KMS-11 (cell line): ENCODE data around the gene ABHD17A.

Experiments
- H2AFZ ChIP-seq: fragments of 200-600 bp; sonication (generic); 2 replicates; pipeline ENCODE4 v1.6.1; 2016; ENCODE audit warnings: antibody characterized with exemption, mixed run types, low read depth
- H3K27ac ChIP-seq: fragments of 200-600 bp; sonication (generic); 2 replicates; pipeline ENCODE4 v1.6.1; 2016; ENCODE audit warnings: mild to moderate bottlenecking, mixed run types
- H3K27me3 ChIP-seq: fragments of 200-600 bp; sonication (generic); 2 replicates; pipeline ENCODE4 v1.6.1; 2017; ENCODE audit warnings: mild to moderate bottlenecking, low read depth, mixed run types, moderate library complexity; ENCODE audit not compliant: insufficient read depth
- H3K36me3 ChIP-seq: fragments of 200-600 bp; sonication (generic); 2 replicates; pipeline ENCODE4 v1.6.1; 2017; ENCODE audit warnings: mild to moderate bottlenecking, mixed run types; ENCODE audit not compliant: insufficient read depth
- H3K4me1 ChIP-seq: fragments of 200-600 bp; sonication (generic); 2 replicates; pipeline ENCODE4 v1.6.1; 2016; ENCODE audit warnings: mild to moderate bottlenecking, low read depth, mixed run types; ENCODE audit not compliant: poor library complexity, severe bottlenecking
- H3K4me2 ChIP-seq: fragments of 200-600 bp; sonication (generic); 2 replicates; pipeline ENCODE4 v1.7.0; 2016; ENCODE audit warnings: mild to moderate bottlenecking, mixed run types
- H3K4me3 ChIP-seq: fragments of 200-600 bp; sonication (generic); IDR thresholded peaks from 2 replicates; pipeline ENCODE4 v1.6.1; 2017; ENCODE audit warnings: low read depth, low read length, mixed read lengths; ENCODE audit not compliant: insufficient read depth
- H3K79me2 ChIP-seq: fragments of 200-600 bp; sonication (generic); 2 replicates; pipeline ENCODE4 v1.6.1; 2016; ENCODE audit warnings: low read depth, mixed run types; ENCODE audit not compliant: insufficient read depth
- H3K9ac ChIP-seq: fragments of 200-600 bp; sonication (generic); 2 replicates; pipeline ENCODE4 v1.6.1; 2016; ENCODE audit warnings: mild to moderate bottlenecking, mixed run types
- H4K20me1 ChIP-seq: fragments of 200-600 bp; sonication (generic); 2 replicates; pipeline ENCODE4 v1.6.1; 2016; ENCODE audit warnings: mild to moderate bottlenecking, mixed run types; ENCODE audit not compliant: insufficient read depth
- TF ChIP-seq, protein P1 (sequence below): fragments of 200-600 bp; sonication (generic); conservative IDR thresholded peaks from 2 replicates; pipeline ENCODE4 v1.6.1; 2017; ENCODE audit warnings: low read depth, mild to moderate bottlenecking, antibody characterized with exemption, low read length, moderate library complexity, mixed read lengths

ABHD17A gene

DNA sequence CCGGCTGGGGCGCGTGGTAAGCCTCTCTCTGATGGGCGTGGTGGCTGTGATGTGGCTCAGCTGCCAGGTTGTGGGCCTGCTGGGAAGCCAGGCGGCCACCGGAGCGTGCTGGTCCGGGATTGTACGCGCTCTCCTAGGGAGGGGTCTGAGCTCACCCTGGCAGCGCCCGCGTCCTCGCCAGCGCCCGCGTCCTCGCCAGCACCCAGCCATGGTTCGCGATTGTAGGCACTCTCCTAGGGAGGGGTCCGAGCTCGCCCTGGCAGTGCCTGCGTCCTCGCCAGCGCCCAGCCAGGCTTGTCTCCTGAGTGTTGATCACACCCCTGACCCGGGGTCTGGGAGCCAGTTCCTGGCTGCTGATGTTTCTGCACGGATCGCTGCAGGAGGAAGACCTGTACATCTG is 33.7 kb upstream of the ABHD17A start:
- Histone ChIP-seq H3K36me3 (no peaks in the 10 kb centered on the region), H3K4me1 (no peaks in the 10 kb centered on the region), H2AFZ (no peak overlapping the region), H3K79me2 (no peaks in the 10 kb centered on the region), H4K20me1 (no peaks in the 10 kb centered on the region), H3K27ac (no peak overlapping the region), H3K4me2 (no peak overlapping the region), H3K9ac (no peak overlapping the region), H3K27me3 (no peaks in the 10 kb centered on the region), H3K4me3 (no peak overlapping the region)
- TF ChIP-seq, protein P1, sequence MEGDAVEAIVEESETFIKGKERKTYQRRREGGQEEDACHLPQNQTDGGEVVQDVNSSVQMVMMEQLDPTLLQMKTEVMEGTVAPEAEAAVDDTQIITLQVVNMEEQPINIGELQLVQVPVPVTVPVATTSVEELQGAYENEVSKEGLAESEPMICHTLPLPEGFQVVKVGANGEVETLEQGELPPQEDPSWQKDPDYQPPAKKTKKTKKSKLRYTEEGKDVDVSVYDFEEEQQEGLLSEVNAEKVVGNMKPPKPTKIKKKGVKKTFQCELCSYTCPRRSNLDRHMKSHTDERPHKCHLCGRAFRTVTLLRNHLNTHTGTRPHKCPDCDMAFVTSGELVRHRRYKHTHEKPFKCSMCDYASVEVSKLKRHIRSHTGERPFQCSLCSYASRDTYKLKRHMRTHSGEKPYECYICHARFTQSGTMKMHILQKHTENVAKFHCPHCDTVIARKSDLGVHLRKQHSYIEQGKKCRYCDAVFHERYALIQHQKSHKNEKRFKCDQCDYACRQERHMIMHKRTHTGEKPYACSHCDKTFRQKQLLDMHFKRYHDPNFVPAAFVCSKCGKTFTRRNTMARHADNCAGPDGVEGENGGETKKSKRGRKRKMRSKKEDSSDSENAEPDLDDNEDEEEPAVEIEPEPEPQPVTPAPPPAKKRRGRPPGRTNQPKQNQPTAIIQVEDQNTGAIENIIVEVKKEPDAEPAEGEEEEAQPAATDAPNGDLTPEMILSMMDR: no peak

- Histone ChIP-seq H3K36me3 (no peaks in the 10 kb centered on the region), H3K79me2 (no peaks in the 10 kb centered on the region), H3K9ac (no peak overlapping the region), H3K4me3 (no peak overlapping the region), H3K27me3 (no peaks in the 10 kb centered on the region), H3K4me2 (no peak overlapping the region), H3K27ac (no peak overlapping the region), H3K4me1 (no peaks in the 10 kb centered on the region), H2AFZ (no peak overlapping the region), H4K20me1 (no peaks in the 10 kb centered on the region)
- TF ChIP-seq, protein P1: no peak
These were observed 32.6 kb upstream of the ABHD17A start for GRCh38 chr19:1917926-1918325.

GRCh38 chr19:1917146-1917545 is 31.9 kb upstream of the ABHD17A start:
- H3K27ac ChIP-seq: no peak overlapping the region
- no peaks in the 10 kb centered on the region for H3K79me2 ChIP-seq
- H3K4me3 ChIP-seq: no peak overlapping the region
- H3K27me3 ChIP-seq: no peaks in the 10 kb centered on the region
- no peak overlapping the region for H3K4me2 ChIP-seq
- H2AFZ ChIP-seq: no peak overlapping the region
- no peaks in the 10 kb centered on the region for H3K36me3 ChIP-seq
- H3K4me1 ChIP-seq: no peaks in the 10 kb centered on the region
- H3K9ac ChIP-seq: no peak overlapping the region
- TF ChIP-seq, protein P1: no peak
- no peaks in the 10 kb centered on the region for H4K20me1 ChIP-seq

DNA sequence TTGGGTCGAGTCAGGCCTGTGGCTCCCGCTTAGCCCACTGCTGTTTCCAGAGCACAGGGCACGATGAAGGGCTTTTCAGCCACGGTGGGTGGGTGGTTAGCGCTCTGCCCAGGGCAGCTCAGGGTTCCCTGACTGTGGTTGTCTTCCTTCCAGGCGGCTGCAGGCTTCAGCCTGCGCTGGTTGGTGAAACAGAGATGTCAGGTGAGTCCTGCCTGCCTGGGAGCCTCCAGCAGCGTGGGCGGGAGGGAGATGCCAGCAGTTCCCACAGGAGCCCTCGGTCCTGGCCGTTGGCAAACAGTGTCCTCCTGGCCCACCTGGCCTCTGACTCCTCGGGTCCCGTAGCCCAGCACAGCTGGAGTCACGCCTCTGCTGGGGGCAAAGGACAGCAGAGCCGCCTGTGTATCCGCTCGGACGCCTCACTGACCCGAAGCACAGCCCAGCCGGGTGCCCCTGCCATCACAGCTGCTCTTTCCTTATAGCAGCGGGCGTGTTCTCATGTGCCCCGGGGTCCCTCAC is 29.6 kb upstream of the ABHD17A start:
- Histone ChIP-seq H3K9ac (no peak overlapping the region), H3K27me3 (no peaks in the 10 kb centered on the region), H3K79me2 (peaks cover 8% of the 10 kb centered on the region; the same call in 1 of the 2 replicates), H3K4me2 (no peak overlapping the region), H2AFZ (no peak overlapping the region), H3K36me3 (no peaks in the 10 kb centered on the region), H3K27ac (no peak overlapping the region), H4K20me1 (no peaks in the 10 kb centered on the region), H3K4me1 (no peaks in the 10 kb centered on the region), H3K4me3 (no peak overlapping the region)
- TF ChIP-seq, protein P1: no peak
